Activated CD4-positive, alpha-beta T cell treated with anti-CD3 and anti-CD28 coated beads for 4 hours (primary cell): ENCODE data around the gene SOD3.

Experiments used
- DNase-seq, 2 donors: peaks; one replicate each; pipeline ENCODE4 v3.0.0-alpha.2; 2020

Gene SOD3

DNA sequence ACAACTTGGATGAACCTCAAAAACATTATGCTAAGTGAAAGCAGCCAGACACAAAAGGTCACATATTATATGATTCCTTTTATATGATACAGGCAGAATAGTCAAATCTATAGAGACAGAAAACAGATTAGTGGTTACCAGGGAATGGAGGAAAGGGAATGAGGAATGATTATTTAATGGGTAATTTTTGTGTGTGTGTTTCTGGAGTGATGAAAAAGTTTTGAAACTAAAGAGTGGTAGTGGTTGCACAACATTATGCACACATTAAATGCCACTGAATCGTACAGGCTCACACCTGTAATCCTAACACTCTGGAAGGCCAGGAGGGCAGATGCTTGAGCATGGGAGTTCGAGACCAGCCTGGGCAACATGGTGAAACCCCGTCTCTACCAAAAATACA, 19.6 kb upstream of the SOD3 start:
- no peak for DNase-seq

DNA sequence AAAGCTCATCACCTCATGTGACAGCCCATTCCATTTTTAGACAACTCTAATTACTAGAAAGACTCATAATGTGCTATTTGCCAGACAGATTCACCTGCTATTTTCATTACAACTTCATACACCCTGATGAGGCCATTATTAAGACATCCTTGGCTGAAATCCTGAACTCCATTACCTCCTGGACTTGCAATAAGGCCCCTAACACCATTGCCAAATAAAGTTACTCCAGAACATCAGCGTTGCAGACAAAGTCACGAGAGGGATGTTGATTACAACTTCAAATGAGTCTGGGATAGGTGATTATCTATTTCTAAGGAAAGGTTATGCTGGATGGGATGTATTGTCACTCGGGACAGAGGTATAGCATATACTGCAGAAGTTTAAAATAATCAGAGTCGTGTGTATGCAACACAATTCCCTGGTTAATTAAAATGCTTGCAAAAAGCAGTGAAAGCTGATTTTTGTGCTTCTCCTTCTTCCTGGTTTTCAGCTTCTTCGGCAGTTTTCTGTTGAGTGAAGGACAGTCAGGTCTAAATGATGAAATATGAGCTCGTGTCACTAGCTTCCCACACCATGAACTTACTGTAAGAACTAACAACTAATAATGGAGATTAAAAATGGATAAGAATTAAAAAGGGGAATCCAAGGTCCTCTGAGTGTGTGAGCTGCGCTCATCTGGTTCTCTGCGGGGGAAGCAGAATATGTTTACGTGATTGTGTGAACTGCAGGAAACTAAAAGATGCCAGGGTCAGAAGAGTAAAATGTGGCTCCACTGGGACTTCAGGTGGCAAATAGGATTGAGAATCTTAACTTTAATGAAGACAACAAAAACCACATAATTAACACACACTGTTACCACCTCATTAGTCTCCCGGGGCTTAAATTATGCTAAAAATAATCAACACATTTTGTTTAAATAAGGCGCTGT, 17.6 kb upstream of the SOD3 start:
- no peak for DNase-seq

DNA sequence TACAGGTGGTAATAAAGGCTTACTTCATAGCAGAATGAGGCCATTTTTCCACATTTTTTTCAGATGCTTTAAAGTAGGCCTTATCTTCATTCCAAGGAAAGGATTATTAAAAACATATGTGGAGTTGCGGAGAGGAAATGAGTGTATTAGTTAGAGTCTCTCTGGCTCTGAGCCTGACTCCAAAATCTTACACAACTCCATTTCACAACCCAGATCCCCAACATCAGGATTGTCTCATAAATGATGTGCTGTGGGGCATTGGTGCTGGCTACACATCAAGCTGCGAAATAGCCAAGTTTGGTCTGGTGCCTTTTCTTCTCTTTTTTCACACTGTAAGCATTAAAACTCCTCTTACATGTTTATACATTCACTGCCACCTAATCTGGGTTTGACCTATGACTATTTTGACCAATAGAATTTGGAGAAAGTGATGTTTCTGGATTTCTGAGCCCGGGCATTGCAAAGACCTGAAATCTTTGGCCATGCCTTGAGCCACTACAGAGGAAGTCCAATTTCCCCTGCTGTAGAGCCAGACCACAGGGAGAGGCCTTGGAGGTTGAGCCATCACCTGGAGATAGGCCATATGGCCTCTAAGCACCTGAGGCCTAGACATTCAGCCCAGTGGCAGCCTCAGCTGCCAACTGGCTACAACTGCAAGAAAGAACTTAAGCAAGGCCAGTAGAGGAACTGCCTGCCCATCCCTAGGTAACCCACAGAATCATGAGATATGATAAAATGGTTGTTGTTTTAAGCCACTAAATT, 16.7 kb upstream of the SOD3 start:
- no peak for DNase-seq

DNA sequence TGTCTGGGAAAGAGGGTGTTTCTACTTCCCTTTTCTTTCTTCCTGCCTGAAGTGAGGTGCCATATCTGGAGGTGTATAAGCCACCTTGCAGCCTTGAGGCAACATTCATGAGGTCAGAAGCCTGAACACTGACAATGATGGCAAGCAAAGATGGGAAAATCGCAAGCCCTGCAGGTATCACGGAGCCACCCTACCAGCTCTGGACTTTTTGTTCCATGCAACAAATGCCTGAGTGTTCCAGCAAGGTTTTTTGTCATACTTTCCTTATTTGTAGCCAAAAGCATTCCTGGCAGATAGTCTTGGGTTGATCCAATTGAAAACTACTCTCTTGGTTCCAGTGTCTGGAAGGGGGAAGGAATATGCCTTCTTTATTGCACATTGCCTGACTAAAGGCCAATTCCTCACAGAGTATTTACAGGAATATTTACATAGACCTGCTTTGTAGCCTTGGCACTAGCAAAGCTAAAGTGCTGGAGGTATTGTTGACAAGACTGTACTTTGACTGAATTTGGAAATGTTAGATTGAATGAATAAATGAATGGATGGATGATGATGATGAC, 14.4 kb upstream of the SOD3 start:
- no peak for DNase-seq

DNA sequence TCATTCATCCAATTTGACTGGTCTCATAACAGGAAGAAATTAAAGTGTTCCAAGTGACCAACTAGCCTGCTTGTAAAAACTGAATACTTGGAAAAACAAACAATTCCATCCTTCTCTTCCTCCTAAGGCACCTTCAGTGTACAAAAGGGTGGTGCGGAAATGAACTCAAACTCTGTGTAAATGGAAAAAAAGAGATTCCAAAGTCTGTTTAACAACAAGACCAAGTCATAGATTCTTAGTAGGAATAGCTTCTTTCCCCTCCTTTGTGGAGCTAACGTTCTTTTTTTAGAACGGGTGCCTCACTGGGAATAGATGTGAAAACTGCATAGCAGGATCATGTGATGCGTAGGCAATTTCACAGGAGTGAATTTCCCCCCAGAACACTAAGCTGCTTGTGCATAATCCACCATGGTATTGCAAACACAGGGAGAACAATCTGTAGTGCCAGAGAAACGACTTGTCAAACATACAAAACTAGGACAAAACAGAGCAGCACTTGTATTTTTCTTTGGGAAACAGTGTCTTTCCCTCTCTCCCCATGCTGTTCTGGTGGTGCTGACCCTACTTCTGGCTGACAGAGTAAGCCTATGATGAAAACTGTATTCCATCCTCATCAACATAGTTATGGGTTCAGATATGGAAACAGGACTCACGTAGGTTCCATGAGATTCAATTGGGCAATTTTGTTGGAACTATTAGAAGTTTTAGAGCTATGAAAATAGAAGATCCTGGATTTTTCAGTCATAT, 13.2 kb upstream of the SOD3 start:
- DNase-seq: no peak

DNA sequence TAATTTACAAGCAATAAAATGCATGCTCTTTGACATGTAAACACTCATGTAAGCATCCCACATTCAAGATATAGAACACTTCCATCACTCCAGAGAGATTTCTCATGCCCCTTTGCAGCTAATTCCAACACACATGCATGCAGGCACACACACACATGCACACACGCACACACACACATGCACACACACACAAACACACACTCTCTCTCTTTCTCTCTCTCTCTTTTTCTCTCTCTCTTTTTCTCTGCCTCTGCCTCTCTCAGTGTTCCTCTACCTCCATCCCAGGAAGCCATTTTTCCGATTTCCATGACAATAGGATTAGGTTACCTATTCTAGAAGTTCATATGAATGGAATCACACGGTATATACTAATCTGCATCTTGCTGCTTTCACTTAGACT, 11.9 kb upstream of the SOD3 start:
- no peak for DNase-seq

DNA sequence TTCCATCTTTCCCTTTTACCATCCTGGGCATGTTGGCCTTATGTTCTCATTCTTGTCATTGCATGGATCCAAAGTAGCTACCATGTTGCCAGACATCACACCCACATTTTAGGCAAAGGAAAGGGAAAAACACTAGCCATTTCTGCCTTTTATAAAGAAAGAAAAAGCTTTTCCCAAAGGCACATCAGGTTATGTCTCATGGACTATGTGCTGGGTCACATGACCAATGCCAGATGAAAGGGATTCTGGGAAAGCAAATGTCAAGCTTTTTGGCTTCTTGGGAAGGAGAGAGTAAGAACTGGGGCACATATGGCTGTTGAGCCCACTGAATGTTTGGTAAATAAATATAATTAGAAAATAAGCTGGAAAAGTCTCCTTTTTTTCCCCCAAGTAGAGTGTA, 4.3 kb upstream of the SOD3 start:
- DNase-seq: no peak

DNA sequence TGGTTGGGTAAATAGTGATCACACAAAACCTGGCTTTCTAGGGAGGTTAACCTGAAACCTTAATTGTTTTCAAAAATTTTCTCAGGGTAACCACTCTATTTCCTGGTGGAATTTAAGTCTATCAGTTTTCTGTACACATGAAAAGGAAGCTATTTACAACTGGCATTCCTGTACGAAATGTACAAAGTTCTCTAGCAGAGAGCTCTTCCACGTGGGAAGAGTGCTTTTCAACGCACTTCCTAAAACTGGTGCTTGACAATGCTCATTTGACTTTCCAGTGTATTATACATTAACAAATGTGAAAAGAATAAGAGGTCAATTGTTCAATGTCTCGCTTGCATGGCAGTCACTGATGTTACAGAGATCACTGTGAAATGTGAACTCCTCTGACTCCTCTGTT, 2.8 kb upstream of the SOD3 start:
- no peak for DNase-seq

DNA sequence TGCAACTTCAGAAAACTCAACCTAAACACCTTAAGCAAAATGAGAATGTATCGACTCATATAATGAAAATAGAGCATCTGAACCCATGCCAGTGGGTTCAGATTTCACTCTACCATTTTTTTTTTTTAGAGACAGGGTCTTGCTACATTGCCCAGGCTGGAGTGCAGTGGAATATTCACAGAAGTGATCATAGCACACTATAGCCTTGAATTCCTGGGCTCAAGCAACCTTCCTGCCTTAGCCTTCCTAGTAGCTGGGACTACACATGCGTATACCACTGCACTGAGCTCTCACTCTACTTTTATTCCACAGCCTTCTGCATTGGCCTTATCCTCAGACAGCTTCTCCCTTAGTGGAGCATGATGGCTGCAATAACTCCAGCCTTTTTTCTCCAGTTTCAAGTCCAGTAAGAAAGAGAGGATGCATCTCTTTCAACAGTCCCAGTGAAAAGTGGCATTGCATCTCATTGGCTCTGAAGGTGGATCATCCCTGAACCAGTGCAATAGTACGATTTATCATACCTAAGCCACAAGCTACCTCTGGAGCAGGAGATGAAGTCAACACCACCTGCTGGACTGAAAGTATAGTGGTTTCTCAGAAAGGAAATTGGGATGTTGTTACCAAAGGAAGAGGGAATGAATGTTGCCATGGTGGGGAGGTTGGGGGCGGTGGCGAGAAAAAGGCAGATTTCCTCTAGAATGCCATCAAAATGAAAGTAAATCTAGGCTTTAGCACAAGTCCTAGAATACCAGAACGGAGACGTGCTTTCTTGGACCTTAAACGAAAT, 2.0 kb upstream of the SOD3 start:
- no peak for DNase-seq

DNA sequence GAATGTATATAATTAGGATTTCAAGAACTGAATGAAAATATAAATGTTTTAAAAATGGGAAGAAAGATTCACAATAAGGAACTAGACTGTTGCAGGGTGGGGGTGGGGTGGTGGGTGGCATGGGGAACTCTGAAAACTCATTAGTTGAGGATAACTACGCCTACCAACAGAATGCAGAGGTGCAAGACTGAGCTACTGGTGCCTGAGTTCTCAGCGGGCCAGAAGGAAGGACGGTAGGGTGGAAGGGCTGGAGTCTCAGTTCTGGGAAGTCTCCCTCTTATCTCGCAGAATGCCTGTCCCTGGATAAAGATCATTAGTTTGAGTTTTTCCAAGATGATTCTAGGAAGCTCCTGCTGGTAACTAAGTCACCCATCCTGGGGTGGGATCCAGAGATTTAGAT, 1.3 kb upstream of the SOD3 start:
- no peak for DNase-seq

DNA sequence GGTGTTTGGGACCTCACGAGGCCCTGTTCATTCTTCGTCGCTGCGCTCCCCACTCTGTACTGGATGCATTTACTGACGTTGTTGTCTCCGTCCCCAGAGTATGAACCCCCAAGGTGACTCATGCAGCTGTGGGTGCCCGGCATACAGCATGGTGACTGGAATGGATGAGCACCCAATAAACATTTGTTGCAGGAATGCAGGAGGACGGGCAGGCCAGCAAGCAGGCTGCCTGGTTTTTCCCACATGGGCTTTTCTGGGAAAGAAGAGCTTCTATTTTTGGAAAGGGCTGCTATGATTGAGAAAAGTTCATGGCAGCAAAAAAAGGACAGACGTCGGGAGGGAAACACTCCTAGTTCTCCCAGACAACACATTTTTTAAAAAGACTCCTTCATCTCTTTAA, 893 bp upstream of the SOD3 start:
- no peak for DNase-seq

DNA sequence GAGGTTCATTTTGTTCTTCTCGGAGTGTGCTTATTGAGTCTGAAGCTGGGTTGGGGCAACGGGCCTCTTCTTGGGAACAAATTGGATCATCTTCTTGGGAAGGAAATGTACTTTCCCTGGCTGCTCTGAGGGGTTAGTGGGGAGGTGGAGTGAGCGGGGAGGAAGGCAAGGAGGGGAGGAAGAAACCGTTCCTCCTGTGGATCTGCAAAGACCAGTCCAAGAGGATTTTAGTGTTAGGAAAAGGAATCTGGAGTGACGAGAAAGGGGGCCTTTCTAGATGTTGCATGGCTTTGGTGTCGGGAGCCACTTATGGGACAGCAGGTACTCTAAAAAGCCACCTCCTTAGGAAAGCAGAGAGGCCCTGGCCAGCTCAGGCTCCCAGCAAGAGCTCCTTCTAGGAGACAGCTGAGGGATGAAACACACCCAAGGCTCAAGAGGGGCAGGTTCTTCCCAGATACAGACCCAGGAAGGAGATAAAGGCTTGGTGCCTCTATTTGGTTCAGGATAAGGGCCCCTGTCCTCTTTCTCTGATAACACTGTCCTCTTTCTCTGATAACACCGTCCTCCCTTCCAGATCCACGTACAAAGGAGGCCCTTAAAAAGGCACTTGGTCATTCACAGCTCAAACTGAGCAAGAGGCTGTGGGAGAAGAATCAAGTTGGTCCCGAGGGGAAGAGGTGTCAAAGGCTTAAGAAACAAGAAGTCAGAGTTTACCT, 451 bp downstream of the SOD3 start:
- no peak for DNase-seq

DNA sequence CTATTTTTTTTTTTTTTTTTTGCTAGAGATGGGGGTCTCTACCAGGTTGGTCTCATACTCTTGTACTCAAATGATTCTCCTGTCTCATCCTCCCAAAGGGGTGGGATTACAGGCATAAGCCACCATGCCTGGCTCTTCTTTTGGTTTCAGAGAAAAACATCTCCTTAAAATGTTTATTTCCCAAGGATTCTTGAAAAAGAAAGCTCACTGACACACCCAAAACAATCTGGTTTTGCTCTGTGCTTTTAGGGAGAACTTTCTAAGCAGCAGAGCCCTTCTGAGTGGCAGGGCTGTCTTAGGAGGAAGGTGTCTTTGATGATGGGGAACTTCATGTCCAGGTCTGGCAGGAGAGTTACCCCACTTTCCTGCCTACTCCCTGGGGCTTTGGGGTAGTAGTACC, 1.2 kb downstream of the SOD3 start:
- no peak for DNase-seq

DNA sequence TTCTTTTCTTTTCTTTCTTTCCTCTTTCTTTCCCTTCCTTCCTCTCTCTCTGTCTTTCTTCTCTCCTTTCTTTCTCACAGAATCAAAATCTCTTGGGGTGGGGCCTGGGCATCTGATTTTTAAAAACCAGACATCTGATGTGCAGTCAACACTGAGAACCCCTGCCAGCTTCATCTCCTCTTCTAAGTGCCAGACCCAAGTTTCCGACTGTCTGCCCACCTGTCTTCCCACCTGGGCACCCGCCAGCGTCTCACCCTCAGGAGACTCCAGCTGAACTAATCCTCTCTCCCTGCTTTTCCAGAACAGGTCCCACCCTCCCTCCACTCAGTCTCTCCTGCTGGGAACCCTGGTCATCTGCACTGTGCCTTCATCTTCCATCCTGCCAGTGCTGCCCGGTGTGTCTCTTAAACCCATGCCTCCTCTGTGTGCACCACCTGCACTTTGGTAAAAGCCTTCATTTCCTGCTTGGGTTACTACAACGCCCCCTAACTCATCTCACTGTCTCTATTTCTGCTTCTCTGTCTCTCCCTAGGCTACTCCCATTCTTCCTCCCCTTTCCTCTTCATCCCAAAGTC, 2.8 kb downstream of the SOD3 start:
- DNase-seq: no peak

DNA sequence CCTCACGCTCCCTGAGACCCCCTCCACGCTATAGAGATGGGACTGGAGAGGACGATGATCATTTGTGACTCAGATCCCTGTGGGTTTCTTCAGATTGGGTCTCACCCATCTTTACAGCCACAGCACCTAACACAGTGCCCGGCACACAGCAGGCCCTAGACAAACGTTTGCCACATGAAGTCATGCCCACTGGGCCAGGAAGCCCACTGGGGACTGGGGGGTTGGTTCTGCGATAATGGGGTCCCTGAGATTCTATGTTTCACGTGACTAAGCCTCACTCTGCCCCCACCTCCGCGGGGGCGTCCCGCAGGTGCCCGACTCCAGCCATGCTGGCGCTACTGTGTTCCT, 3.8 kb downstream of the SOD3 start:
- DNase-seq: no peak

DNA sequence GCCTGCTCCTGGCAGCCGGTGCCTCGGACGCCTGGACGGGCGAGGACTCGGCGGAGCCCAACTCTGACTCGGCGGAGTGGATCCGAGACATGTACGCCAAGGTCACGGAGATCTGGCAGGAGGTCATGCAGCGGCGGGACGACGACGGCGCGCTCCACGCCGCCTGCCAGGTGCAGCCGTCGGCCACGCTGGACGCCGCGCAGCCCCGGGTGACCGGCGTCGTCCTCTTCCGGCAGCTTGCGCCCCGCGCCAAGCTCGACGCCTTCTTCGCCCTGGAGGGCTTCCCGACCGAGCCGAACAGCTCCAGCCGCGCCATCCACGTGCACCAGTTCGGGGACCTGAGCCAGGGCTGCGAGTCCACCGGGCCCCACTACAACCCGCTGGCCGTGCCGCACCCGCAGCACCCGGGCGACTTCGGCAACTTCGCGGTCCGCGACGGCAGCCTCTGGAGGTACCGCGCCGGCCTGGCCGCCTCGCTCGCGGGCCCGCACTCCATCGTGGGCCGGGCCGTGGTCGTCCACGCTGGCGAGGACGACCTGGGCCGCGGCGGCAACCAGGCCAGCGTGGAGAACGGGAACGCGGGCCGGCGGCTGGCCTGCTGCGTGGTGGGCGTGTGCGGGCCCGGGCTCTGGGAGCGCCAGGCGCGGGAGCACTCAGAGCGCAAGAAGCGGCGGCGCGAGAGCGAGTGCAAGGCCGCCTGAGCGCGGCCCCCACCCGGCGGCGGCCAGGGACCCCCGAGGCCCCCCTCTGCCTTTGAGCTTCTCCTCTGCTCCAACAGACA, 4.4 kb downstream of the SOD3 start:
- DNase-seq: no peak

DNA sequence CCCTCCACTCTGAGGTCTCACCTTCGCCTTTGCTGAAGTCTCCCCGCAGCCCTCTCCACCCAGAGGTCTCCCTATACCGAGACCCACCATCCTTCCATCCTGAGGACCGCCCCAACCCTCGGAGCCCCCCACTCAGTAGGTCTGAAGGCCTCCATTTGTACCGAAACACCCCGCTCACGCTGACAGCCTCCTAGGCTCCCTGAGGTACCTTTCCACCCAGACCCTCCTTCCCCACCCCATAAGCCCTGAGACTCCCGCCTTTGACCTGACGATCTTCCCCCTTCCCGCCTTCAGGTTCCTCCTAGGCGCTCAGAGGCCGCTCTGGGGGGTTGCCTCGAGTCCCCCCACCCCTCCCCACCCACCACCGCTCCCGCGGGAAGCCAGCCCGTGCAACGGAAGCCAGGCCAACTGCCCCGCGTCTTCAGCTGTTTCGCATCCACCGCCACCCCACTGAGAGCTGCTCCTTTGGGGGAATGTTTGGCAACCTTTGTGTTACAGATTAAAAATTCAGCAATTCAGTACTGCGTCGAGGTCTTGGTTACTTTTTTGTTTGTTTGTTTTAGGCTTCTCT, 5.0 kb downstream of the SOD3 start:
- no peak for DNase-seq

DNA sequence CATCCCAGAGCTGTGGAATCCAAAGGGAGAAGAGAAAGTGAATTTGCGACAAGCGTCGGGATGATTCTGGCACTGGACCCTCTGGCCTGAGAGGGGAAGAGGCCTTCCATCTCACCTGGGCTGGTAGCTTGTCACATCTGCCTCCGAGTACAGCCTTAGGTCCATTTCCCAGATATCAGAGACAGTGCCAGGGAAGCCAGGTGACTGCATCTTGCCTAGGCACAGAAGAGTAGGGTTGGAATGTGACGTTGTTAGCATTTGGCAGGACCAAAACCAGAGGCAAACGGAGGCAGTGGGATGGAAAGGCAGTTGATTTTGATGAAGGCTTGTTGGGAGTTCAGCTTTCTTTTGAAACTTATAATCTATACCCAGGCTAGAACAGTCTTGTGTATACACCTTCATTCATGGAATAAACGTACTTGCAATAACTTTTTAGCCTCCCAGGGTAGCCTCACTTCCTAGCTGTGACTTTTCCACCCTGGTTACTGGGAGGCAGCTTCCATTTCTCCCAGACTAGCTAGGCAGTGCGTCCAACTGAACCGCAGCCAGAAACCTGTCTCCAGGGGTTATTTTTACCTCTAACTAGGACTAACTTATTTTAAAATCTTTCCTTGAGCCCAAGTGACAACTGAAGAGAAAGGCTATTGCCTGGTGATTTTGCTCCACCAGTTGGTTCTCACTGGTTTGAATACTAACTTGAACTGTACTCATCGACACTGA, 5.9 kb downstream of the SOD3 start:
- DNase-seq: no peak

DNA sequence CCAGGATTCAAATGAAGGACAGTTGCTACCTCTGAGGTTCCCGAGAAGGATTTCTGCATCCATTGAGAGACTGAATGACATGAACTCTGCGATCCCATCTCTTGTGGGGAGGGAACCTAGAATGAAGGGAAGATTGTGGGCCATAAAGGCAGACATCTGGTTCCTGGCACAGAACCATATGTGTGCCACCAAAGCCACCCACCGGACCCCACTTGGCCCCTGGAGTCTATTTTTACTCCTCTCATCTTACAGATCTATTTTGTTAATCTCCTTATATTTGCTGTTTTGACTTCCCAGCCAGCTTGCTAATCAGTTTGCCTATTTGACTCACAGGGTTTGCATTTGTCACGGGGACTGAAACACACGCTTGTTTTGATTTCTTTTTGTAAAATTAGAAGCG, 7.3 kb downstream of the SOD3 start:
- DNase-seq: no peak

DNA sequence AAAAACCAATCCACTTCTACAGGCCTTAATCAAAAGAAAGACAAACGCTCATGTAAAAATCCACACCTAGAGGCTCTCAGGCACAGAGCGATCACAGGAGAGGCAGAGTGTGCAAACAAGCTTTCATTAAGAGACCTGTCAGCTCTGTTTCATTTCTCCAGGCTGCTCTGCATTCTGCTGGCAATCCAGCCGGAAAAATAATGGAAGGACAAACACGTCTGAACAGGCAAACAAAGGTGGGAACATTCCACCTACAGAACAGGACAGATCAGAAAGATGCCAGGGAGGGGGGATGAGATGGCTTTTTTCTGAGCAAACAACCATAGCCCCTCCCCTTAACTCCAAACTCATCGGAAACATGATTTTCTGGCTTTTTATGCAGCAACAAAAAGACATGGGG, 9.7 kb downstream of the SOD3 start:
- no peak for DNase-seq
